ENCODE data around the gene RIMS4. TPM values are rescaled to one million over a fixed set of nuclear protein-coding genes. Genes with fewer than 3 reads are reported as not detected.

The RIMS4 gene
- total and polyA plus RNA-seq, 10 of the 15 experiments (the other 5 are each of a cell fraction or from before 2014, with no cell fraction given): under 0.01 to 0.07 (median 0.05) TPM; not detected in 5

DNA sequence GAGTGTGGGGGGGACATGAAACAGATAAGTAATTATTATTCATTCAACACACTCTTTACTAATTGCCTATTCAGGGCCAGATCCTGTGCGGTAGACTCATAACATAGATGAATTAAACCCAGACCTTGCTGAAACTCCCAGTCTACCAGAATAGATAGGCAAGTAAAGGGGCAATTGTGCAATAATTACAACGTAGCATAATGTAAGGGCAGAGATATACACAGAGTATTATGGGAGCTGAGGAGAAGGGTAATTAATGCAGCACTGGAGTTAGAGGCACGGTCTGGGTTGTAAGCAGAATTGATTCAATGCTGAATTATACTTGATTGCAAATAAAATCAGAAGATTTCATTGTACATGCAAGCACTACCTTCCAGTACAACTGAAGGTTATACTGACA lies 29.2 kb downstream of the RIMS4 start:
- in situ Hi-C loops (cut with MboI) (no loop called here), intact Hi-C loops (cut with micrococcal nuclease; ENCODE audit: unreplicated experiment) (no loop called here)
- Histone ChIP-seq H3K9me3 (replicated peaks; ENCODE audit: control insufficient read depth, insufficient read depth, low read length) (no peaks in the 10 kb centered on the region), H3K9ac (ENCODE audit: control insufficient read depth, insufficient read depth, low read length) (no peak overlapping the region), H2AFZ (ENCODE audit: control insufficient read depth, low read depth, low read length) (no peak overlapping the region), H3K4me2 (ENCODE audit: control insufficient read depth, insufficient read depth) (no peak overlapping the region), H3K79me2 (ENCODE audit: control insufficient read depth, insufficient read depth, low read length) (no peaks in the 10 kb centered on the region), H3K27me3 (replicated peaks in 1 of 2; ENCODE audit: control insufficient read depth in 2 of 2, insufficient read depth in 2 of 2, low read length in 1 of 2) (no peaks in the 10 kb centered on the region; a peak in 2 of 4 replicates), H3K4me3 (no peak overlapping the region), H3K4me1 (ENCODE audit: control insufficient read depth, insufficient read depth, low read length) (no peaks in the 10 kb centered on the region), H3K27ac (ENCODE audit: control insufficient read depth, insufficient read depth) (no peak overlapping the region), H3K36me3 (ENCODE audit: control insufficient read depth in 2 of 2, insufficient read depth in 2 of 2, low read length in 1 of 2) (no peaks in the 10 kb centered on the region), H4K20me1 (ENCODE audit: control insufficient read depth, insufficient read depth) (peaks cover 4% of the 10 kb centered on the region; the same call in 1 of the 2 replicates)
- POLR2A ChIA-PET: no interaction called here
- CTCF ChIA-PET: interaction anchor here (0.6 kb wide), 1 partner anchor 174 kb away, joined by 3 read pairs; no protein-coding TSS in a partner anchor
- SMC1A ChIA-PET (ENCODE audit: uncharacterized antibody, unreplicated experiment): no interaction called here
- ATAC-seq (no peak), FAIRE-seq (no peak), DNase-seq (ENCODE audit: low read depth, low spot score) (no peak)
- RAD21 ChIA-PET (ENCODE audit: unreplicated experiment): no interaction called here
- 34% methylated on average over 3 of the region's 3 CpGs for WGBS (ENCODE audit: insufficient coverage, insufficient replicate concordance, low lambda C conversion rate, missing lambda C conversion rate)
- BruUV-seq (replicated peaks): no TSS peak
- TF ChIP-seq MEF2B (IDR thresholded peaks at IDR 0.05; ENCODE audit: partially characterized antibody, poor library complexity, severe bottlenecking) (no peak), CHD4 (IDR thresholded peaks at IDR 0.05) (no peak), SMC3 (IDR thresholded peaks at IDR 0.05; ENCODE audit: borderline replicate concordance, low read length) (no peak), ASH2L (IDR thresholded peaks at IDR 0.05; ENCODE audit: borderline replicate concordance, low read depth) (no peak), JUND (IDR thresholded peaks at IDR 0.05; ENCODE audit: low read depth, low read length) (no peak), RELA (IDR thresholded peaks at IDR 0.05; ENCODE audit: borderline replicate concordance, partially characterized antibody) (no peak), NR2F1 (conservative IDR thresholded peaks at IDR 0.05) (no peak), TAF1 (IDR thresholded peaks at IDR 0.05; ENCODE audit: borderline replicate concordance, low read depth, low read length) (no peak), ATF7 (IDR thresholded peaks at IDR 0.05; ENCODE audit: low read depth) (no peak), ESRRA (IDR thresholded peaks at IDR 0.05; ENCODE audit: low read length) (no peak), RCOR1 (conservative IDR thresholded peaks at IDR 0.05; ENCODE audit: low read depth, low read length) (no peak), CEBPB (IDR thresholded peaks at IDR 0.05; ENCODE audit: borderline replicate concordance in 1 of 2, low read depth in 2 of 2, low read length in 2 of 2) (no peak), NFYA (IDR thresholded peaks at IDR 0.05; ENCODE audit: borderline replicate concordance, low read depth, low read length) (no peak), SIN3A (IDR thresholded peaks at IDR 0.05; ENCODE audit: low read depth, low read length) (no peak)
- TF ChIP-seq, protein P1, sequence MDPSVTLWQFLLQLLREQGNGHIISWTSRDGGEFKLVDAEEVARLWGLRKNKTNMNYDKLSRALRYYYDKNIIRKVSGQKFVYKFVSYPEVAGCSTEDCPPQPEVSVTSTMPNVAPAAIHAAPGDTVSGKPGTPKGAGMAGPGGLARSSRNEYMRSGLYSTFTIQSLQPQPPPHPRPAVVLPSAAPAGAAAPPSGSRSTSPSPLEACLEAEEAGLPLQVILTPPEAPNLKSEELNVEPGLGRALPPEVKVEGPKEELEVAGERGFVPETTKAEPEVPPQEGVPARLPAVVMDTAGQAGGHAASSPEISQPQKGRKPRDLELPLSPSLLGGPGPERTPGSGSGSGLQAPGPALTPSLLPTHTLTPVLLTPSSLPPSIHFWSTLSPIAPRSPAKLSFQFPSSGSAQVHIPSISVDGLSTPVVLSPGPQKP (IDR thresholded peaks at IDR 0.05; ENCODE audit: low read depth, low read length): no peak
- TF ChIP-seq, protein P2, sequence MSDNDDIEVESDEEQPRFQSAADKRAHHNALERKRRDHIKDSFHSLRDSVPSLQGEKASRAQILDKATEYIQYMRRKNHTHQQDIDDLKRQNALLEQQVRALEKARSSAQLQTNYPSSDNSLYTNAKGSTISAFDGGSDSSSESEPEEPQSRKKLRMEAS (IDR thresholded peaks at IDR 0.05; ENCODE audit: low read depth, low read length): no peak
- TF ChIP-seq, protein P3, sequence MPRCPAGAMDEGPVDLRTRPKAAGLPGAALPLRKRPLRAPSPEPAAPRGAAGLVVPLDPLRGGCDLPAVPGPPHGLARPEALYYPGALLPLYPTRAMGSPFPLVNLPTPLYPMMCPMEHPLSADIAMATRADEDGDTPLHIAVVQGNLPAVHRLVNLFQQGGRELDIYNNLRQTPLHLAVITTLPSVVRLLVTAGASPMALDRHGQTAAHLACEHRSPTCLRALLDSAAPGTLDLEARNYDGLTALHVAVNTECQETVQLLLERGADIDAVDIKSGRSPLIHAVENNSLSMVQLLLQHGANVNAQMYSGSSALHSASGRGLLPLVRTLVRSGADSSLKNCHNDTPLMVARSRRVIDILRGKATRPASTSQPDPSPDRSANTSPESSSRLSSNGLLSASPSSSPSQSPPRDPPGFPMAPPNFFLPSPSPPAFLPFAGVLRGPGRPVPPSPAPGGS (IDR thresholded peaks at IDR 0.05; ENCODE audit: borderline replicate concordance, insufficient read depth, low read depth, low read length, poor library complexity, severe bottlenecking): no peak
- TF ChIP-seq, protein P4, sequence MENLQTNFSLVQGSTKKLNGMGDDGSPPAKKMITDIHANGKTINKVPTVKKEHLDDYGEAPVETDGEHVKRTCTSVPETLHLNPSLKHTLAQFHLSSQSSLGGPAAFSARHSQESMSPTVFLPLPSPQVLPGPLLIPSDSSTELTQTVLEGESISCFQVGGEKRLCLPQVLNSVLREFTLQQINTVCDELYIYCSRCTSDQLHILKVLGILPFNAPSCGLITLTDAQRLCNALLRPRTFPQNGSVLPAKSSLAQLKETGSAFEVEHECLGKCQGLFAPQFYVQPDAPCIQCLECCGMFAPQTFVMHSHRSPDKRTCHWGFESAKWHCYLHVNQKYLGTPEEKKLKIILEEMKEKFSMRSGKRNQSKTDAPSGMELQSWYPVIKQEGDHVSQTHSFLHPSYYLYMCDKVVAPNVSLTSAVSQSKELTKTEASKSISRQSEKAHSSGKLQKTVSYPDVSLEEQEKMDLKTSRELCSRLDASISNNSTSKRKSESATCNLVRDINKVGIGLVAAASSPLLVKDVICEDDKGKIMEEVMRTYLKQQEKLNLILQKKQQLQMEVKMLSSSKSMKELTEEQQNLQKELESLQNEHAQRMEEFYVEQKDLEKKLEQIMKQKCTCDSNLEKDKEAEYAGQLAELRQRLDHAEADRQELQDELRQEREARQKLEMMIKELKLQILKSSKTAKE (IDR thresholded peaks at IDR 0.05; ENCODE audit: low read depth, poor library complexity, severe bottlenecking): no peak
- TF ChIP-seq, protein P5, sequence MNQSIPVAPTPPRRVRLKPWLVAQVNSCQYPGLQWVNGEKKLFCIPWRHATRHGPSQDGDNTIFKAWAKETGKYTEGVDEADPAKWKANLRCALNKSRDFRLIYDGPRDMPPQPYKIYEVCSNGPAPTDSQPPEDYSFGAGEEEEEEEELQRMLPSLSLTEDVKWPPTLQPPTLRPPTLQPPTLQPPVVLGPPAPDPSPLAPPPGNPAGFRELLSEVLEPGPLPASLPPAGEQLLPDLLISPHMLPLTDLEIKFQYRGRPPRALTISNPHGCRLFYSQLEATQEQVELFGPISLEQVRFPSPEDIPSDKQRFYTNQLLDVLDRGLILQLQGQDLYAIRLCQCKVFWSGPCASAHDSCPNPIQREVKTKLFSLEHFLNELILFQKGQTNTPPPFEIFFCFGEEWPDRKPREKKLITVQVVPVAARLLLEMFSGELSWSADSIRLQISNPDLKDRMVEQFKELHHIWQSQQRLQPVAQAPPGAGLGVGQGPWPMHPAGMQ (IDR thresholded peaks at IDR 0.05; ENCODE audit: borderline replicate concordance): no peak
